ENCODE results near the gene GAREM2. TPM values are rescaled to one million over a fixed set of nuclear protein-coding genes. Genes with fewer than 3 reads are reported as not detected.

Gene GAREM2
- total RNA-seq, 1 donor from 2014 or later = under 0.01 TPM

DNA sequence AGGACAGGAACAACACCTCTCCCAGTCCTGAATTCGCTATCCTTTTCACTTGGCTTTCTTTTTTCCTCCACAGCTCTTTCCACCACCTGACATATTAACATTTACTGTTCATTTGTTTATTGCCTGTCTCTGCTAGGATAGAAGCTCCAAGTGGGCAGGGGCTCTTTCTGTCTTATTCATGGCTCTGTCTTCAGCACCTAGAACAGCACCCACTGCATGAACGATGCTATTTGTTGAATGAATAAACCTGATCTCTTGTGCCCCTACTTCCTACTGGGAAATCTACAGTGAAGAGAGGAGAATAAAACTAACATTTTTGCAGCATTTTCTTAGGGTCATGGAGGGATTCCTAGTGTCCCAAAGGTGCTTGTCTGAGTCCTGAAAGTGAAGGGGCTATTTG lies 24.4 kb upstream of the GAREM2 start:
- TF ChIP-seq CTCF (IDR thresholded peaks at IDR 0.05; ENCODE audit: insufficient read depth, low read length, severe bottlenecking) = no peak

GRCh38 chr2:26150243-26150642 lies 22.6 kb upstream of the GAREM2 start:
- Histone ChIP-seq H3K27me3 (ENCODE audit: control insufficient read depth, insufficient read depth, low read length) (no peaks in the 10 kb centered on the region), H3K36me3 (ENCODE audit: control insufficient read depth, insufficient read depth, low read length) (no peaks in the 10 kb centered on the region), H3K4me3 (ENCODE audit: low read depth, low read length) (no peak overlapping the region)
- DNase-seq (ENCODE audit: low read depth) (no peak), FAIRE-seq (no peak)
- no peak for TF ChIP-seq CTCF (IDR thresholded peaks at IDR 0.05; ENCODE audit: insufficient read depth, low read length, severe bottlenecking)

More for the DNA sequence above, 24.4 kb upstream of the GAREM2 start:
- no peaks in the 10 kb centered on the region for H3K27me3 ChIP-seq (ENCODE audit: control insufficient read depth, insufficient read depth, low read length)
- FAIRE-seq (no peak), DNase-seq (ENCODE audit: low read depth) (no peak)
- no peaks in the 10 kb centered on the region for H3K36me3 ChIP-seq (ENCODE audit: control insufficient read depth, insufficient read depth, low read length)
- no peak overlapping the region for H3K4me3 ChIP-seq (ENCODE audit: low read depth, low read length)

DNA sequence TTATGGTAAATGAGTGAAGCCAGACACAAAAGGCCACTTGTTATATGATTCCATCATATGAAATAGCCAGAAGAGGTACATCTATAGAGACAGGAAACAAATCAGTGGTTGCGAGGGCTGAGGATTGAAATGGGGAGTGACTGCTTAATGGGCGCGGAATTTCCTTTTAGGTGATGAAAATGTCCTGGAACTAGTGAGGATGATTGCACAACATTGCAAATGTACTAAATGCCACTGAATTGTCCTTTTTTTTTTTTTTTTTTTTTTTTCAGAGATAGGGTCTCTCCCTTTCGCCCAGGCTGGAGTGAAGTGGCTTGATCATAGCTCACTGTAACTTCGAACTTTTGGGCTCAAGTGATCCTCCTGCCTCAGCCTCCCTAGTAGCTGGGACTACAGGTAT lies 15.3 kb upstream of the GAREM2 start:
- no peak for FAIRE-seq

DNA sequence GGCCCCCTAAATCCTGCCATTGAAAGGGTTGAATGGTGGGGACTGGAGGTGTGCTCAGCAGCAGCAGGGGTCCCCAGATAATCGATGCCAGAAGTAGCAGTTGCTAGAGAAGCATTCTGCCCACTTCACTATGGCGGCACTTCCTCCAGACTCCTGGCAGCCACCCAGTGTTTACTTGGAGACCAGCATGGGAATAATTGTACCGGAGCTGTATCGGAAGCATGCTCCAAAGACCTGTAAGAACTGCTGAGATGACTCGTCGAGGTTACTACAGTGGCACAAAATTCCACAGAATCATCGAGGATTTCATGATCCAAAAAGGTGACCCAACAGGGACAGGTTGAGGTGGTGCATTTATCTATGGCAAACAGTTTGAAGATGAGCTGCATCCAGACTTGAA lies 11.0 kb upstream of the GAREM2 start:
- no peak for FAIRE-seq

More for the DNA sequence above, 15.3 kb upstream of the GAREM2 start:
- no peak overlapping the region for H3K4me3 ChIP-seq (ENCODE audit: low read depth, low read length)
- no peaks in the 10 kb centered on the region for H3K27me3 ChIP-seq (ENCODE audit: control insufficient read depth, insufficient read depth, low read length)
- no peaks in the 10 kb centered on the region for H3K36me3 ChIP-seq (ENCODE audit: control insufficient read depth, insufficient read depth, low read length)
- no peak for DNase-seq (ENCODE audit: low read depth)
- TF ChIP-seq CTCF (IDR thresholded peaks at IDR 0.05; ENCODE audit: insufficient read depth, low read length, severe bottlenecking) = no peak

DNA sequence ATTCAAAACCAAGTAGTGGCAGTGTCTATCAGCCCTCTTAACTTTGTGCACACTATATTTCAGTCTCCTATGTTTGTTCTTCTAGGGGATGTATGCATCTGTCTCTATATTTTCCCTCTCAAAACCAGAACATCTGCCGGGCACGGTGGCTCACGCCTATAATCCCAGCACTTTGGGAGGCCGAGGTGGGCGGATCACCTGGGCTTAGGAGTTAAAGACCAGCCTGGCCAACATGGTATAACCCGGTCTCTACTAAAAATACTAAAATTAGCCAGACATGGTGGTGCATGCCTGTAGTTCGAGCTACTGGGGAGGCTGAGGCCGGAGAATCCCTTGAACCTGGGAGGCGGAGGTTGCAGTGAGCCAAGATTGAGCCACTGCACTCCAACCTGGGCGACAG lies 9.9 kb upstream of the GAREM2 start:
- no peak for FAIRE-seq

More for the DNA sequence above, 11.0 kb upstream of the GAREM2 start:
- H3K36me3 ChIP-seq (ENCODE audit: control insufficient read depth, insufficient read depth, low read length) = no peaks in the 10 kb centered on the region
- no peak for TF ChIP-seq CTCF (IDR thresholded peaks at IDR 0.05; ENCODE audit: insufficient read depth, low read length, severe bottlenecking)
- H3K27me3 ChIP-seq (ENCODE audit: control insufficient read depth, insufficient read depth, low read length) = no peaks in the 10 kb centered on the region
- no peak for DNase-seq (ENCODE audit: low read depth)
- H3K4me3 ChIP-seq (ENCODE audit: low read depth, low read length) = no peak overlapping the region

More for the DNA sequence above, 9.9 kb upstream of the GAREM2 start:
- no peak for TF ChIP-seq CTCF (IDR thresholded peaks at IDR 0.05; ENCODE audit: insufficient read depth, low read length, severe bottlenecking)
- Histone ChIP-seq H3K4me3 (ENCODE audit: low read depth, low read length) (no peak overlapping the region), H3K36me3 (ENCODE audit: control insufficient read depth, insufficient read depth, low read length) (no peaks in the 10 kb centered on the region), H3K27me3 (ENCODE audit: control insufficient read depth, insufficient read depth, low read length) (no peaks in the 10 kb centered on the region)
- DNase-seq (ENCODE audit: low read depth) = no peak

All from bronchial epithelial cell (primary cell).